ENCODE measurements around the gene PANK4.

PANK4 gene

DNA sequence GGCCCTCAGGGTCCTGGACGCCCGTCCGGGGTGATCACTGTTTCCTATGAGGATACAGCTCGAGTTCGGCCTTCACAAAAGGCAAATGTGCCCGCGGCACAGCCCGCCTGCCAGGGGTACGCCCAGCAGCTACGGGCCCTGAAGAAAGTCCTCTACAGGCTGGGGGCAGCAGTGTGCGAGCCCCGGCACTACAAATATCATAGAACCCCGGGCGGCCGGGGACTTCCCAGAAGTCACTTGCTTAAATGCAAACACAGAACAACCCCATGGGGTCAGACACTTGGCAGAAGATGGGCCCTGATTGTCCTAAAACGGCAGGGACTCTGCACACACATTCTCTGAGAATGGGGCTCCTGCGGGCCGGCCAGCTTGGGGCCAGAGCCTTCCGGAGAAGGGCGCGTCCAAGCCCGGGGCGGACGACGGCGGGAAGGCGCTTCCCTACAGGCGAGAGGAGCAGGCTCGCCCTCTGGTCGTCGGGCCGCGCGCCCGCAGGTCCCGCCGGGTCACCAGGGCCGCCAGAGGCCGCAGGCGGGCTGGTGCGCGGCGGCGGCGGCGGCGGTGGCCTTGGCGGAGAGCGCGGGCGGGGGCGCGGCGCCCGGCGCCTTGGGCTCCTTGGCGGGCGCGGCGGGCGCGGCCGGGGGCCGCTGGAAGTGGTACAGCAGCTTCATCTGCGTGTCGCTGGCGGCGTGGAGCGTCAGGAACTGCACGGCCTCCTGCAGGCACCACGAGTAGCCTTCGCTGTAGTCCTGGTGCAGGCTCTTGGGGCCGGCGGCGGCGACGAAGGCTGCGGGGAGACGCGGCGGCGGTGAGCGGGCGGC is 2.8 kb upstream of the PANK4 start:
- peak in 1 of 2 donors; percentile 55 for DNase-seq (ENCODE audit: low read depth in 2 of 2)

DNA sequence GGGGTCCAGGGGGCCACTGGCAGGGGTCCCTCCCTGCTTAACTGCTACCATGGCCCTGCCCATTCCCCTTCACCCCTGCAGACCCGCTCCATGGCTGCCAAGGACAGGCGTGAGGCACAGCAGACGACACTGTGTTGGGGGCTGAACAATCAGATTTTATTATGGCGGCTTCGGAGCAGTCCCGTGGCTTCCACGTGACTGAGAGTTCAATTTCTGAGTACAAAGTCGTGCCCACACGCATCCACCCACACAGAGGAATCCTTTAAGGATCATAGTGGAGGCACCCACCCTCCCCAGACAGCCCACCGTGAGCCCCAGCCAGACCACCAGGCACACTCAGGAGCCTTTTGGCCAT is 2.2 kb upstream of the PANK4 start:
- DNase-seq (ENCODE audit: low read depth in 2 of 2): no peak

DNA sequence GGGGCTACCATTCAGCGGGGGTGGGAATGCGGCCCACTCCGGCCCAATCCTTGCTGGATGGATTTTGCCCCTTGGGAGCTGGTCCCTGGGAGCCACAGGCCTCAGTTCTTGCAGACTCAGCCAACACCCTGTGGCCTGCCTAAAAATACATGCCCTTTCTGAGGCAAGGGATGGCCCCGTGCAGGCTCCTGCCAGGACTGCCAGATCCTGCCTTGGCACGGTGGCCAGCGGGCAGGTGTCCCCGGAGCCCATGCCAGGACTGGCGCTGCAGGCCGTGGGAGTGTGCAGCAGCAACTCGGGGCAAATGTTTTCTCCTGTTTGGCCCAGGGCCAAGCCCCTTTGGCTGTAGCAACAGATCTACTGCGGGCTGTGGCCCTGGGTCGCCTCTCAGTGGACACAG is 1.6 kb upstream of the PANK4 start:
- DNase-seq (ENCODE audit: low read depth in 2 of 2): no peak

DNA sequence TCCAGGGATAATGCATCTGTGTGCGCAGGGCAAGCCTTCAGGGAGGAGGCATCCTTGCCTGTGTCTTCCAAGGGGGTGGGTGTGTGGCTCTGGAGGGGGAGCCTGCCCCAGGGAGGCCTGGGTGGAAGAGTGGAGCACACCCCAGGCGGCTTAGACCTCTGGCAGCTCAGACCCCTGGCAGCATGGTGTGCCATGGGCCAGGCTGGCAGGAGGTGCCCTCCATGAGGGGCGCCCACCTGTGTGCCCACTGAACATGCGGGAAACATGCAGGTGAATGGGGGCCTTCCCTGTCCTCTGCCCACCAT is 1.1 kb upstream of the PANK4 start:
- DNase-seq (ENCODE audit: low read depth in 2 of 2): no peak

DNA sequence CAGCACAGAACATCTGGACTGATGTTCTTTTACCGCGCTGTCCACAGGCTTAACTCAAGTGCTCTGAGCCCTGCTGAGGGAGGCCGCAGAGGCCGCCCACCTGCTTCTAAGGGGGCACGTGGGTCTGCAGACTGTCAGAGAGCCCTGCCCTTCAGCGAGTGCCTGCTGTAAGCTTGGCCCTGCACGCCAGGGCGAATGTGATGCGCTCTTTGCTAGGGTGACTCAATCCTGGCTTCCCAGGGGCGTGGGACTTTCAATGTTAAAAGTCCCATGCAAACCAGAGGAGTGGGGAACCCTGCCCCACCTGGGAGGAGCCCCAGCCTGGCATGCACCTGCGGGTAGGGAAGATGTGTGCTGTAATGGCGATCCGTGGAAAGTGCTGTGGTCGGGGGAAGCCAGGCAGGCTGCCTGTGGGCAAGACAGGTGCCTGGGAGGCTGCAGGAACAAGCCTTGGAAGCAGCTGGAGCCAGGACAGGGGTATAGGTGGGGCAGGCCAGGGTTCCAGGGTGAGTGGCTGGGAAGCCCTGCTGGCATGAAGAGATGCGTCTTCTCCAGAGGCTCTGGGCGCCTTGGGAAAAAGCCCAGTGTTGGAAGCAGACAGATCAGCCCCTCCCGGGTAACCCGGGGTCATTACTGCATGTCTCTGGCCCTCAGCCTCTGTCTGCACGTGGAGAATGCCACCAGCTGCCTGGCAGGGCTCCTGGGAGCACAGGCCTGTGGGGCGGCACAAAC is 594 bp upstream of the PANK4 start:
- peak in 1 of 2 donors; percentile 47 for DNase-seq (ENCODE audit: low read depth in 2 of 2)

DNA sequence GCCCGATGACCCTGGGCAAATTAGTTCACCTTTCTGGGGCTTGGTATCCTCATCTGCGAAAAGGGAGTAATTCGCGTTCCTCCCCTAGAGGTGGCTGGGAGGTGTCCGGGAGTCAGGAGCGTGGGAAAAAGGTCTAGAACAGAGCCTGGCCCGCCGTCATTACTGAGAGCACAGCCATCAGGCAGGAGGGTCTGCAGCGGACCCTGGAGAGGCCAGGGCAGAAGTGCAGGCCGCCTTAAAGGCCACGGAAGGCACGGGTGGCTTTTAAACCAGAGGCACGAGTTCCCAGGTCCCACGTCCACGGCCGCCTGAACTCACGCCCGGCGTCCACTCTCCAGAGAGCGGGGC is 850 bp downstream of the PANK4 start:
- no peak for DNase-seq (ENCODE audit: low read depth in 2 of 2)

DNA sequence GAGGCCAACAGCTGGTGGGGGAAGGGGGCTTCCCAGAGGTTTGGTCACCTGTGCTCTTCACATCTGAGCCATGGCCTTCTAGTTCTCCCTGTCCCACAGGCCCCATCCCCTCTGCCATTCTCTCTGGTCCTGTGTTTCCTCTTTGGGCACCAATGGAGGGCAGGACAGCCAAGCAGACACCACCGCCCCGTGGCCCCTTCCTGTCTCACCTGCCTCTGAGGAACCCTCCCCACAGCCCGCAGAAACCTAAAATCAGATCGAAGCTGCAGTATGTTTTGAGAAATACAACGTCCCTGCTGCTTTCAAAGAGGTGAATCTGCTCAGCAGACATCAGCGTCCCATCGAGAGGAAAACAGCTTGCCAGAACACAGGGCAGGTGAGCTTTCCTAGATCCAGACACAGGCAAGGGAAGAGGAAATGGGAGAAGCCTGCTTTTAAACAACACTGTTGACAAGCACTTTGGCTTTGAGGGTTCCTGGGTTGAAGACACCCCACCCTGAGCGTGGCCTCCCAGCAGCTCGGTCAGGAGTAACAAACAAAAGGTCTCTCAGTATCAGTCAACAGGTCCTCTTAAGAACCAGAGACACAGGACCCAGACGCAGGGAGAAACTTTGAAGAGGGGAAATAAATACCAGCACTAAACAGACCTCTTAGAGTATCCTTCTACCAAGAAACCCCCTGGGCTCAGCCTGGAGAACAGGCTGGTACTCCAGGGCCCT is 2.3 kb downstream of the PANK4 start:
- DNase-seq (ENCODE audit: low read depth in 2 of 2): no peak

DNA sequence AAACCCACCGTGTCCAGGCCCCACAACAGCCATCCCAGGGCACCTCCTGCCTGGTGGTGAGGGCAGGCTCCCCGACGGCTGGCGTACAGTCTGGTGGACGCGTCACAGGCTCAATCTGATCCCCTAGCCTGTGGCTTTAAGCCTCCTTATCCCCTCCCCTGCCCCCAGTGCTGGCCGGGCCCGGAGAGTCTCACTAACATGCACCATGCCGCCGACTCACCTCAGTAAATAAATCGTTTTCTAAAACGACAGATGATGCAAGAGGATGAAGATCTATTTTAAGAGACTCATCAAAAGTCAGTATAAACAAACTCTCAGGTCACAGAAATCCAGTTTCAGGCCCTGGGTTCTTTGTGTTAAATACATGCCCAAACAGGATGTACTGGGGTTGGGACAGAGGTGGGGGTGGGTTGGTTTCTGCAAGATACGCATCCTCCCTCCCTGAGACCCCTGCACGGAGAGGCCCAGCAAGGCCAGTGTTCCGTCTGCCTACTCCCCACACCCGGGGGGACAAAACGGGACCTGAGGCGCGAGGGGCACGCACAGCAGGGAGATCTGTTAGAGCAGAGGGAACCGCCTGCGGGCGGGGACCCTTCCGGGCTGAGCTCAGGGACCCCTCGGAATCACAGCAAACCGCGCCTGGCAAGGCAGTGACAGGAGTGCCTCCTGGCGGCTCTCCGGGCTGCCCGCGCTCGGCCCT is 3.1 kb downstream of the PANK4 start:
- no peak for DNase-seq (ENCODE audit: low read depth in 2 of 2)

DNA sequence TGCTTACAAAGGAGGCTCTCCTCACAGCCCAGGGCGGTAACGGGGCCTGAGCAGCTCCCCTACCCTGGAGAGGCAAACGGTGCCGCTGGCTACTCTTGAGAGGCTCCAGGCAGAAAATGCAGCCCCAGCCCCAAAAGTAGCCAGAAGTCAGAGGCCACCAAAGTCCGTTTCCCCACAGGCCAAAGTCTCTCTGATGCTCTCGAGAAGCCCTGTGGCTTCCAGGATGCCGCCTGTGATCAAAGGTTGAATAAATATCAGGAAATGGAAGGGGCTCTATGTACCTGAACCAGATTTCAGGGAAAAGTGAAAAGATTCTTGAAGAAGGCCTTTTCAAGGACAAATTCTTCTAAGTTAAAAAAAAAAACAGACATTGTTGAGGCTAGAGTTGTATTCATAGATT is 4.2 kb downstream of the PANK4 start:
- DNase-seq (ENCODE audit: low read depth in 2 of 2): no peak

DNA sequence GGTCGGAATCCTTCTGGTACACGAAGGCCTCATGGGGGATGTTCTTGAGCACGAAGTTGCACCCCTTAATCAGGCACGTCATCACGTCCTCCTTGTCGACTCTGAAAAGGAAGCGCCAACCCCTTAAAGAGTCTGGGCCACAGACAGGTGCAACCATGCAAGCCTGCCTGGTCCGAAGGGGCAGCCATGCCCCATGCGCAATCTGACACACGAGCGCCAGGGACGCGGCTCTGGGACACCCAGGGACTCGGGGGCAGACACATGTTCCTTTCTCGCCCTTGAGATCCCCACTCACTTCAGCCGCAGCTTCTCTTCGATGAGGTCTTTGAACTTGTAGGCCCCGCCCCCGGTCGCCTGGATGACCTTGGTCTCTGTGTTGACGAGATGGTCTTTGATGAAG is 5.6 kb downstream of the PANK4 start:
- no peak for DNase-seq (ENCODE audit: low read depth in 2 of 2)

DNA sequence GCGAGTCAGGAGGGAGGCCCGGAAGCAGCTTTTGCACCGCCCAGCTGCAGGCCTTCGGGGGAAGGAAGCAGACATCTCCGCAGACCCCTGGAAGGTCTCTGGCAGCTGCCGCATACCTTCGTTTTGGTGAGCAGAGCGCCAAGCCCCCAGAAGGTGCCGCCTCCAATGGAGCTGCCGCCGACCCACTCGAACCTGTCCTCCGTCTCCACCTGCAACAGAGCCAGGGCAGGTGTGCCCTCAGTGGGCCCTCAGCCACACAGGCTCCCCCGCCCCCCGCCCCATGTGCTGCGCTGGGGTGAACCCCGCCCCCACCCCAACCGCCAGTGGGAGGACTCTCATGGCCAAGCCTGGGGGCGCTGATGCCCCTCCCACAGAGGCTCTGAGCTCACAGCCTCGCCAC is 6.2 kb downstream of the PANK4 start:
- DNase-seq (ENCODE audit: low read depth in 2 of 2): no peak

DNA sequence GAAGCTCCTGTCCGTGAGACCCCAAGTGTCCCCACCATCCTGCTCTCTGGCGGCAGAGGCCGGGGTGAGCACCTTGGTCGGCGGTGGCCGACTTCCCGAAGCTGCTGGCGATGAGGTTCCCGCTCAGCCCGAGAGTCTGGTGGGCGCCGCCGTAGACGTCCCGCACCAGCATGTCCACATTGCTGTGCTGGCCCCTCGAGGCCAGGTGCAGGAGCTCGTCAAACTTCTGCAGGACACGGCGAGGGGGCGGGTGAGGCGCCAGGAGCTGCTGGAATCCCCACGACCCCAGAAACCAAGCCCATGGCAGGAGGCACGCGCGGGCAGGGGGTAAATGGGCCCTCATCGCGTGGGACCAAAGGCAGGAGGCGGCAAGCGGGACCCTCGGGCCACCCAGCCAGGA is 6.7 kb downstream of the PANK4 start:
- DNase-seq (ENCODE audit: low read depth in 2 of 2): no peak

DNA sequence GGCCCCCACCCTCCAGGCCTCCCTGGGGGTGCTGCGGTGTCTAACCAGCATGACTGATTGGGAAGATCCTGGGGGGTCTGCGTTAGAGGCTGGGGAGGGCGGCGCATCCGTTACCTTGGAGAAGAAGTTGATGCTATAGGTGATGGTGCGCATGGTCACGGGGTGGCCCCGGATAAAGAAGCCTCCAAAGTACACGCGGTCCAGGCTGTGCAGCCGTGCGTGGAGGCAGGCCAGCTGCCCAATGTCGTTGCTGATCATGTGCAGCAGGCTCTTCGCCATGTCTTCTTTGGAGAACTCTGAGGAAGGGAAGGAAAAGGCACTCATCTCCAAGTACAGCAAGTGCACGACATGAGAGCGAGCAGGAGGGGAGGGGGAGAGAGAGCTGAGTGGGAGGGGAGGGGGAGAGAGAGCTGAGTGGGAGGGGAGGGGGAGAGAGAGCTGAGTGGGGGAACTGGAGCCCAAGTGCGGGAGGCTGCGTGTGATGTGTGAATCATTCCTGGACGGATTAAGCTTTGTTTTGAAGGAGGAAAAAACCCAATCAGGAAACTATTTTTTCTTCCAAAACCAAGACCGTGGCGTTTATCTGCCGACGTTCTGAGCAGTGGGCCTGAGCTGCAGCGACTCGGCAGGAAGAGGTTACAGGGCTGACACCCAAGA is 7.2 kb downstream of the PANK4 start:
- DNase-seq (ENCODE audit: low read depth in 2 of 2): no peak

DNA sequence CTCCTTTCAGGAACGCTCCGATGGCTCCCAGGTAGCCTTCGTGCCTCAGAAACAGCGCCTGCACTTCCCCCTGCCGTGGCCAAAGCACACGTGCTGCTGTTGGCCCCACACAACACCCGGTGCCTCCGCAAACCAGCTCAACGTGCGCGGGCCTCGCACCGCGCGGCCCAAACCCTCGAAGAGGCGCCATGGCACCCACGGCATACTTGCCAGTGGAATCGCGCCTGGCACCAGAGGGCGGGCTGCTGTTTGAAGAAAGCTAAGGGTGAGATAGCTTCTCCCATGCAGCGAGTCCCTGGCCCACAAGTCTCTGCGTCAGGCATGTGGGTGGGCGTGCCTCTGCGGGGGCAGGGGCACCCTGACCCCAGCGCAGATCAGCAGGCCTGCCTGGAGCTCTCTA is 7.9 kb downstream of the PANK4 start:
- no peak for DNase-seq (ENCODE audit: low read depth in 2 of 2)

DNA sequence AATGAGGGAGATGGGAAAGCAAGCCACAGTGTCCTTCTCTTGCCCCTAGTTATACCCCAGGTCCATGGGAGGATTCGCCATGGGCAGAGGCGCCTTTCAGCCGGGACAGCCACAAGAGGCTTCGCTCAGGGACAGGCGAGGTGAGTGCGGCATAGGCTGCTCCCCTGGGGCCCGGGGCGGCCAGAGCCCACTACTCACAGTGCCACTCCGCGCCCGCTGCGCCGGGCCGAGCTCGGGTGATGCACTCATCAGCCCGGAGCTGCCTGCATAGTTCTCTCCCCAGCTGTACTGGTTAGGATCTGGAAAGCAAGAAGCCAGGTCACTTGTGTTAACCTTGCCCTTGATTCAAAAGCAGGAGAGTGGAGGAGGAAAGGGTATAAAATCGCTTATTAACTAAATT is 8.4 kb downstream of the PANK4 start:
- DNase-seq (ENCODE audit: low read depth in 2 of 2): no peak

DNA sequence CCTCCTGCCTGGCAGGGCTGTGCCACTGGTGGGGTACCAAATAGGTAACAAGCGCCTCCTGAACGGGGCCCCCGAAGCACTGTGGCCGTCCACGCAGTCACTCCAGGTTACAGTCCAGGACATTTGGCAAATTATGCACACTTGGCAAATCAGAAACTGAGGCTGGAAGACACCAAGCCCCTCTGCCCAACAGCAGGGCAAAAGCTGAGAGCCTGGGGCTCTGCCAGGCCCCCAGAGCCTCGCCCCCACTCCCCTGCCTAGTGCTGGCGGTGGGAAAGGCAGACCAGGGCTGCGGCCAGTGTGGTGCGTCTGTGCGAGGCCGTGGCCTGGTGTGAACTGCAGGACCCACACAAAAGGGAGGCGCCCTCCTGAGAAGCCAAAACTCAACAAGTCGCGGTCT is 9.4 kb downstream of the PANK4 start:
- no peak for DNase-seq (ENCODE audit: low read depth in 2 of 2)

DNA sequence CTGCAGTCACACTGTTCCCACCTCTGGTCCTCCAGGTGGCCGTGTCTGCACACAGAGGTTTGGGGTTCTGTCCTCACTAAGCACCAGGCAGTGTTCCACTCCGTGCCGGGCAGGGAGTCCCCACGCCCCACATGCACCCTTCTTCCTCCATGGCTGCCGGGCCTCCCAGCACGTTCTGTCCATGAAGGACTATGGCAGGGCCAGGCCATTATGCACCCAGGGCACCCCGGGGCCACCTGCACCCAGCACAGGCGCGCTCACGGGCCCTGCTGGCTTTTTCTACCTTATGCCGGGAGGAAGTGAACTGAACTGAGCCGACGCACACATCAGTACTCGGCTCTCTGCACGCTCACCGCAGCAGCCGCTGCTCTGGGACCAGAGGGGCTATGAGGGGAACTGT is 10.3 kb downstream of the PANK4 start:
- no peak for DNase-seq (ENCODE audit: low read depth in 2 of 2)

DNA sequence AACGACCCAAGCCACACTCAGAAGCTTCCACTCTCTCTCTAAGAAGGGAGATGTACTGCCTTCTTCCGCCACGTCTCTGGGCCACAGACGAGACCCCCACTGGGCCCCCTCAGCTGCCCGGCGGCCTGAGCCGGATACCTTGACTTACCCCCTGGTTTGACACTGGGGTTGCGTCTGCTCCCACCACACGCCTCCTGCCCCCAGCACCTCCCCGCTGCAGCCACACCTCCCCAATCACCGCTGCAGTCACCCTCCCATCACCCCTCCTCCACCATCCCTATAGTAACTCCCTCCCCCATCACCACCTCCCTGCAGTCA is 10.7 kb downstream of the PANK4 start:
- no peak for DNase-seq (ENCODE audit: low read depth in 2 of 2)

DNA sequence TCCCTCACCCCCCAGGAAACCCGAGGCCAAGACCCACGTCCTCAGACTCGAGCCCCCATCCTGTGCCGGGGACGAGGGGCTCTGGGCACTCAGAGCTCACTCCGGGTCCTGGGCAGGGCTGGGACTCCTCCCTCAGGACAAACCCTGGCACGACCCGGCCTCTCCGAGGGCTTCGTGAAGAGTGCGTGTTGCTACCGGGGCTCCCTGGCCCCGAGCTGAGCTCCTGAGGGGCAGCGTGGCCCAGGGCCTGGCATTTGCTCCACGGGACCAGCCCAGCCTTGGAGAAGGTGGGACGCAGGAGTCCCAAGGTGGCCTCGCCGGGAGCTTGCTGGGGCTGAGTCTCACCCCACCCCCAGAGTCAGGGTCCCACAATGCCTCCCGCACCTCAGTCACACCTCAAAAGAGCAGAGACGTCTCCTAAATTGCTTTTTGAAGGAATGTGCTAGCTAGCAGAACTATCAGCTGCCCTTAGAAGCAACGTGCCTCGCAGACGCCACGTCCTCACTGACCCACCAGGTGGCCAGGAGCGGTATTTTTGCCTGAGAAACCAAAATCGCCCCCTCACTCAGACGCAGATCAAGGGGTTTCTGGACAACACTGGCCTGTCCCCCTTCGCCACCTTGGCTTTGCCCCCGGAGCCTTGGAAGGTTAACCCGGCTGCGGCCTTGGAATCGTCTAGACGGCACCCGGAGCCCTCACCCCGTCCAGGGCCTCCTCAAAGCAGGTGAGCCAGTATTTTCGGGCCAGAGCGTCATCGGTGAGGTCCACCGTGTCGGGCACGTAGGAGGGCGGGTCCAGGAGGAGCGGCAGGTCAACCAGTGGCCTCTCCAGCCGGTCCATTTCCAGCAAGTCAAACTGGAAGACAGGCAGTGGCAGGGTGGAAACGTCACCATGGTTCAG is 11.3 kb downstream of the PANK4 start:
- no peak for DNase-seq (ENCODE audit: low read depth in 2 of 2)

DNA sequence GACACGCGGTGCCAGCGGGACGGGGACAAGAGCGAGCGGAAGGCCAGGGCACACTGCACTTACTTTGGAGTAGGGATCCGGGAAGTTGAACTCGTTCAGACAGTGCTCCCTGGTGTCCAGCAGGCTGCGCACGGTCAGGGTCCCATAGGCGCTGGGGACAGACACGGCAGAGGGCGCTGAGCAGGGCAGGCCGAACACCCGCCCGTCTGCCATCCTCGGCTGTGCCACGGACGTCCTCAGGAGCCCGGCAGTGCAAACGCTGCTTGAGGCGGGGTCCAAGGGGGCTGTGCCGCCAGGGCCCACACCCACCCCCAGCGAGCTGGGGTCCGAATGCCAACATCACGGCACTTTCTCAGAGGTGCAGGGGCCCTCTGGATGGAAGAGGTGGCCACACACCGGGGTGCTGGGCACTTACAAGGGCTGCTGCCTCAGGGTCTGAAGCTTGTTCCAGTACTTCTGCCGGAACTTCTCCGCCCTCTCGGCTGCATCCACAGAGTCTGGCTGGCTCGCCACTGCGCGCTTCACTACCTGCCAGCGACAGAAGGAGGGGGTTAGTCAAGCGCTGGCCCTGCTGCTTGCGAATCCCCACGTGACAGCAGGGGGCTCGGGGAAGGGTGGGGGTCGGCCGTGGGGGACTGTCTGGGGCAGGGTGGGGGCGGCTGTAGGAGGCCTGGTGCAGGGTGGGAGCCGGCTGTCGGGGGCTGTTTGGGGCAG is 12.3 kb downstream of the PANK4 start:
- no peak for DNase-seq (ENCODE audit: low read depth in 2 of 2)
